ENCODE data around the gene SHROOM3.

SHROOM3 gene

DNA sequence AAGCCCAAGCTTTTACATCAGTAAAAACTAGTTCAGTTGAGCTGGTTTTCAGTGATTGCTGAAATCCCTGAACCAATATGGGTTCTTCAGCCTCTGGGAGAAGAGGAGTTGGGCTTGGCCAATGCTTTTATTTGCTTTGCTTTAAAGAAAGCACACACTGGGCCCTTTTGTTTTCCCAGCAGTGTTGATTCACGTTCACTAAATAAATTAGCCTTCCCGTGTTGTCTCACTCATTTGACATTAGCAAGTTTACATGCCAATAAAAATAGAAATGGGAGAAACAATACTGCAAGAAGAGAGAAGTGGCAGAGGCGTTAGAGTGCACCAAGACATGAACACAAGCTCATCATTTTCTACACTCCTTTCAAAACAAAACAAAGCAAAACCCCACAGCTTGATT, 136.2 kb downstream of the SHROOM3 start:
- DNase-seq, result peak; percentile 34

DNA sequence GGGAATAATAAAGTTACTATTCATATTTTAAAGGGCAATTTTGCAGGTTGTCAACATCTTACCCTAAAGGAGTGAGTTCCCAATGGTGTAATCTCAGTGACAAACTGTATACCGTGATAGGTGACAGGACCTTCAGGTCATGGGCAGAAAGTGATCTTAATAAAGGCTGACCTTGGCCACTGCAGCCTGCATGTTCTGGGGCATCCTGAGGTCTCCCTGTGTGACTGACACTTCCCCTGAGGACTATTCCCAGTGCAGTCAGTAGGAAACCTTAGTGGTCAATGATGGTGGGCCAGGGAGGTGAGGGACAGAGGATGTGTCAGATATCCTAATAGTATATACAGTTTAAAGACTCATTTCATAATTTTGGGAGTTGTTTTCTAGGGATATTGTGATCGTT, 137.2 kb downstream of the SHROOM3 start:
- no peak for DNase-seq

DNA sequence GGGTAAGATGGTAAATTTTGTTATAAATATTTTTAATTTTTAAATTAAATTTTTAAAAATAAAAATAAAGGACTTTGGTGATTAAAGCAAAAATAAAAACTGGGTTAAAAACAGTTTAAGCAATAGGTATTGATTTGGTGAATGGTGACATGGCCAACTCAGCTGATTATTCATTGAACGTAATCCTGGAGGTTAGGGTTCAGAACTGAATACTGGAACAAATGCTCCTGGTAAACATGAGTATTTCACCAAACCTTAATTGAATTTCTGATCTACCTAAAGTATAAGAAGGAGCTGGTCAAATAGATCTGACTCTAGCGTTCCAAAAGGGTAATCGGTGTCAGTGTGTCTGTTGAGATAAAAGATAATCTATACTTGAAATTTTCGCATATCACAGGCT, 141.8 kb downstream of the SHROOM3 start:
- DNase-seq, result no peak

DNA sequence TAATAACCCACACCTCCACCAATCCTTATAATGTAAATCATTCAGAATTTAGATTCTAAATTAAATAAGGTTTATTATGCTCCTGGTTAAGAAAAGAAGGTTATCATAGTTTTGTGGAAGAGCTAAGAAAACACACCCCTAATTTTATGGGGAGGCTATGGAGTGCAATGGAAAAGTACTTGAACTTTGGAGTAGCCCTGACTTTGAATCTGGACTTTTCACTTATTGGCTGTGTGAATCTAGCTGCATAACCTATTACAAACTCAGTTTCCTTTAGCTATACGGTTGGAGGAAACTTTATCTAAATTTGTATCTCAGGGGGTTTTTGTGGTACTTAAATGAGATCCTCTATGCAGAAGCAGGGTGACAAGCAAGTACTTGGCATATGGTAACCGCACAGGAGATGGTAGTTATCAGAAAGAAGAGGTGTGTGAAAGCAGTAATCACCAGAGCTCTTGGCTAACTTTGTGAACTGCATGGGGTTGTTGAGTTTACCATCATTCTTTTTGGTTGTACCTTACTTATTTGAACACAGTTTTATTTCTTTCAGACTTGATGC, 143.1 kb downstream of the SHROOM3 start:
- DNase-seq, result no peak

DNA sequence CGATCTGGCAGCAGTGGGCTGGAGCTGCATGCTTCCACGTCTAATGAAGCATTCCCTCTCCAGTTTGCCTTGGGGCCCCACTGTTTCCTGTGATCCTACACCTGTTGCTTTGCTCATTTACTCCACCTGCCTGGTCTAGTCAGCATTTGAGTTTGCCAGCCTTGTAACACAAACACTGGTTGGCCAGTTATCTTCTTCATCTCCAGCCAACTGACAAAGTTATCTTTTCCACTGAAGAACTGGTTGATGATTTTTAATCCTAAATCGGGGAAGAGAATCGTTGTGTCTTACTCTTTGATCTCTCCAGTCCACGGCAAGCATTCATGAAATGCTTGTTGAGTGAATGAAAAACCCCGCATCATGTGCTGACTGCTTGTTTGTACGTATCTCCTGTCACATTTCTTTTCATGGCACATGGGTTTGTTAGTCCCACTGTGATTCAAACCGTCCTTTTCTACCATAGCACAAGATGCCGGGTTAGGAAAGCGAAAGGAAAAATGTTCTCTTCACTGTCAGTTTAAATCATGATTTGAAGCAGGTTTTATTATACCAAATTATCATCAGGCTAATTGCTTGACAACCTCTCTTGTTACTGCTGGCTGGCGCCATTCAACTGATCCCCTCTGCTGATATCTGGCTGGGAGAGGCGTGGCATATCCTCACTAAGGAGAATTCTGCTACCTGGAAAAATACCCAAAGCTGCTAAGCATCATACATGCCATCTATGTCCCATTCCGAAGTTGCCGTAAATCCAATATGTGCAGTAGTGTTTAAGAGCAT, 144.8 kb downstream of the SHROOM3 start:
- DNase-seq, result peak; percentile 79

DNA sequence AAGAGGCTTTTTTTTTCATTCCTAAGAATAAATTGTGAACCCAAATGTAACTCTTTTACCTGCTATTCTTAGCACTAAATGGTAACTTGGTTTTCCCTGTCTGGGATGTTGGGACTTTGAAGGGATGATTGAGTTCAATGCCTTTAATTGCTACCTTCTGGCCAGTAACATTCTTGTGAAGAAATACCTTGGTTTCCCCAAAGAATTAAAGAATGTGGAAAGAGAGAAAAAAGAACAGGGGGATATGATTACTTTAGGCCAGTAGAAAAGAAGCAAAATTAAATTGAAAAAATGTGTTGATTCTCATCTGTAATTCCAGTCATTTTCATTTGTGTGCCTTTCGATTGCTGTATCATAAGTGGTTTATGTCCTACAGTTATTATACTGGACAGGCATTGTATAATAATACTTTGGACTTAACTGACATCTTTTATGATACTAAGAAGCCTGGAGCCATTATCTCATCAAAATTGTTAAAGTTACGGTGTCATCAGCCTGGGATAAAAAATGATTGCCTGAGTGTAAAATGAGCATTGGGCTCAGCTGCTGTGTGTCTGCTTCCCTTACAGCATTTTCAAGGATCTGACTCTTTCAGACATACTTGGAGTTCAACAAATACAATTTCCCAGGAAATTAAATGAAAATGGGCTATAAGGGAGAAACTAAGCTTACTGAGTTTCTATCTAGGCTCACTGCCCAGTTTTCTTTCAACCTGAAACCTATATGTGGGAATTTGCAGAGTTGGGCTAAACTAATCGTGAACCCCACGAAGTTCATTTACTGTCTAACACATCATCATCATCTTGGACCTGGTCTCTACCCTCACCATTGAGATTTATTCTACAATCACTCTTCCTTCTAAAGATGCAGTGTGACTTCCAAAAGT, 146.3 kb downstream of the SHROOM3 start:
- DNase-seq, result no peak

DNA sequence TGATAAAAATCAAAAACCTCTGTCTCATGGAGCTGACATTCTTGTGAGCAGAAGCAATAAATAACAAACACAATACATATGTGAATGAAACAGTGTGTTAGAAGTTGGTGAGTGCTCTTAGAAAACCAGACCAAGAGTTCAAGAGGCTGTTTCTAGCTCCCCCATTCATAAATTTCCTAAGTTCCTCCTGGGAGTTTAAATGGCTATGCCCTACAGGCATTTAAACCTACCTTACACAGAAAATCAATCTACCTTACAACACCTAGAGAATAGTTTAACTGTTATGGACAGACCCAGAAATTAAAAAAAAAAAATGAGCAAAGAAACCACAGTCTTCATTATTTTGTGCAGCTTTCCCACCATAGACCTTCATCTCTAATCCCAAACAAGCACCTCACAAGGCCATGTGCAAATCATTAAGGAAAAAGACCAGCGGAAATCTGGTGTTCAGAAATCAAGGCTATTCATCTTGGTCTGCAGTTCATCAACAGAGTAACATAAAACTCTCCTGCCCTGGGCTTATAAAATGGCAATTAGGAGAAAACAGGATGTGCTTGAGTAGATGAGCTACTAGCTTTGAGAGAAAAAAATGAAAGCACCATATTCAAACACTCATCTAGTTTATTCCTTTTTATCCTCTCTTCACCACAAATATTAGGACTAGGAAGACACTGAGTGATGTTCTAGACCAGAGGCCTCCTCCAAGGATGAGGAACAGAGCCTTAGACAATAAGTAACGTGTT, 147.2 kb downstream of the SHROOM3 start:
- DNase-seq, result no peak

DNA sequence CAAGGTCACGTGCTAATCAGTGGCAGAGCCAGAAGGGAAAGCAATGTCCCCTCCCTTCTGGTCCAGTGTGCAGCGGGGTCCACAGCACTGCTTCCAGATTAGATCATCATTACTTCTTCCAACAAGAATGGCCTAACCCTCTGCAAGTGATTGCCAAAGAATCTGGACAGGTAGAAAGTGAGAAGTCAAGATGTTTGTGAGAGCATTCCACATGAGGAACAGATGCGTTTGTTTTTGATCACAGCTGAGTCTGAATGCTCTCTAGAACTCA, 147.7 kb downstream of the SHROOM3 start:
- DNase-seq, result no peak

DNA sequence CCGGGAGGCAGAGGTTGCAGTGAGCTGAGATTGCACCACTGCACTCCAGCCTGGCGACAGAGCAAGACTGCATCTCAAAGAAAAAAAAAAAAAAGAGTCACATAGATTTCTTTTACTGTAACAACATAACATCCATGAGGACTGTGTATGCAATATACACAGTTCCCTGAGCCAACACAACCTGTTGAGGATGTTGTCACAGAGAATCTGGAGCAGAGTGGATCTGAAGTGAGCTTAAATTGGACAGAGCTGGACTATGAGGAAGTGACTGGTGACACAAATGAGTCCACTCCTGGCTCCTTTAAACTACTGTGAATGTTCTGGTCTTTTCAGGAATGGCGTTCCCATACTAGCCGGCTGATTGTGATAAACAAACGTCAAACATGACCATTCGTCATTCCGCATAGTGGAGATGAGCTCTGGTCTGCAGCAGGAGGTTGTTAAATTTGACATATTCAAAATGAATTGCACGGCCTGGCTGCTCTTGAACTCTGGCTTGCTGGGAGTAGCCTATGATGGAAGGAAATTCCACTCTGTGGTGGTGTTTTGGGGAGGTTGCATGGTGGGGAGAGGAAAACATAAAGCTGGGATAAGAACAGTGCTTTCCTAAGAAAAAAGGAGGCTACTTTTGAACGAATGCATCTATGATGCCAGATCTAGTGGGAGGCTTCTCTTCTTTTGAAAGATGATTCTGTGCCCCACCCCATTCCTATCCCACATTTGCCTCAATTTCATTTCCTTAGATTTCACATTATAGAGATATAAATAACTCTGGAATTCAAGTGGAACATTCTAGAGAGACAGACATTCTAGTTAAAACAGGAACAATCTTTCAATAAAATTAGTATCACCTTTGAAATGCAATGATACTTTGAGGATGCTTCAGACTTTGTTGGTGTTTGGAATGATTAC, 149.5 kb downstream of the SHROOM3 start:
- no peak for DNase-seq

DNA sequence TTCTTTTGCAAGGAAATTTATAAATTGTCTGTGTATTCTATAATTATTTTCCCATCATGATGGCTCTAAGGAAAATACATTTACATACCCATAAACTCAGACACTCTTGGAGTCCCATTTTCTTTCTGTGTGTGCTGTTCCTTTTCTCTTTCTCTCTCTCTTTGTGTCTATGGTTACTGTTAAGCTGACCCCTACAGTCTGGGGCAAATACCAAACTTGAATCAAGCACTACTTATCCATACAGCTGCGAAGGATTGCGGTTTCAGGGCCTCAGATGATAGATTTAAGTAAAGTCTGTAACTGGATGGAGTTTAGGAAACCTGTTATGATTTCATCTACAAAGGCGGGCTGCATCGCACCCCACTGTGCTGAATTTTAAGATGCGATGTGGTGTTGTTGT, 150.2 kb downstream of the SHROOM3 start:
- no peak for DNase-seq

DNA sequence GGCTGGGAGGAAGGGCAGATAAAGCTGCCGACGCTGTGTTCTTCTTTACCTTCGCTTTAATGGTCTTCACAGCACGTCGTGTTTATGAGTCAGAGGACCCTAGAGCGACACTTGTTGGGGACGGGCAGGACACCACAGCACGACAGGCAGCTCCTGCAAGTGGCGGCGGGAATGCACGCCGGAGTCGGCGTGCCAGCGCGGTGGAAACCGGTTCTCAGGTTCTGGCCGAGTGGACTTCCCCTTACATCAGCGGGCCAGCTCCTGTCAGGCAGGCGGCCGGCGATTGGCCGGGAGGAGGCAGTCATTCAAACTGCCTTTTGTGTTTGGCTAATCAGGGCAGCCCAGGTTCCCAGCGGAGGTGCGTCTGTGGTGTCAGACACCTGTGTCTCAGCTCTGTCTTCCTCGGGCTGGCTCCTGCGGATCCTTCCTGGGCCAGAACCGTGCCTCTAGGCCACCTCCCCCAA, 150.9 kb downstream of the SHROOM3 start:
- DNase-seq, result peak; percentile 97

DNA sequence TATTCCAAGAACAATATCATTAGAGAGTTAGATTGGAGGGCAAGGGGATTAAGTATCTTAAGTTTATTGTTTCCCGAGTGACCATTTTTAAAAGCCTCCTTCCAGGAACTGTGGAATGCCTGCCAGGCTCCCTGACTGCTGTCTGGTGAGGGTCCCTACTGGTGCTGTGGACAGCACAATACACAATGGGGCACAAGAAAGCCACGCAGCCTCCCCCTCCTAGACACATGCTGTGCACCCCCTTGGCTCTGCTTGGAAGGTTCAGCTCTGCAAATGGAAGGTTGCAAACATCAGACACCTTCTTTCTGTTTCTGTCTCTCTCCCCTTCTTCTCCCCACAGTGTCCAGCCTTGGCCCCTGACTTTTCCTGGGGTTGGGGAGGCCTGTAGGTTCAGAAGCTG, 153.2 kb downstream of the SHROOM3 start:
- no peak for DNase-seq

DNA sequence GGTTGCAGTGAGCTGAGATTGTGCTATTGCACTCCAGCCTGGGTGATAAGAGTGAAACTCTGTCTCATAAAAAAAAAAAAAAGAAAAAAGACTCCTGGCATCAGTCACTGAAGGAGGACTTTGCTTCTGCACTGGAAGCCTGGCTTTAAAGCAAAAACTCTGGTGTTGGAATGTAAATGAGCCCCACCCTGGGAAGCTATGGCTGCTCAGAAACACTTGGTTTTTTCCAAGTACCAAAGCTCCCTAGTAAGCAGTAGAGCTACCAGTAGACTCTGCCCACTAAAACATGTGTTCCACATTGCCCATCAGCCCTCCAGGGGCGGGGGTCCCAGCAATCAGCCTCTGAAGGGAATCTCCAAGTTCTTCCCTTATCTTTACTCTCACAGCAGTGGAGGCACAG, 154.4 kb downstream of the SHROOM3 start:
- no peak for DNase-seq

DNA sequence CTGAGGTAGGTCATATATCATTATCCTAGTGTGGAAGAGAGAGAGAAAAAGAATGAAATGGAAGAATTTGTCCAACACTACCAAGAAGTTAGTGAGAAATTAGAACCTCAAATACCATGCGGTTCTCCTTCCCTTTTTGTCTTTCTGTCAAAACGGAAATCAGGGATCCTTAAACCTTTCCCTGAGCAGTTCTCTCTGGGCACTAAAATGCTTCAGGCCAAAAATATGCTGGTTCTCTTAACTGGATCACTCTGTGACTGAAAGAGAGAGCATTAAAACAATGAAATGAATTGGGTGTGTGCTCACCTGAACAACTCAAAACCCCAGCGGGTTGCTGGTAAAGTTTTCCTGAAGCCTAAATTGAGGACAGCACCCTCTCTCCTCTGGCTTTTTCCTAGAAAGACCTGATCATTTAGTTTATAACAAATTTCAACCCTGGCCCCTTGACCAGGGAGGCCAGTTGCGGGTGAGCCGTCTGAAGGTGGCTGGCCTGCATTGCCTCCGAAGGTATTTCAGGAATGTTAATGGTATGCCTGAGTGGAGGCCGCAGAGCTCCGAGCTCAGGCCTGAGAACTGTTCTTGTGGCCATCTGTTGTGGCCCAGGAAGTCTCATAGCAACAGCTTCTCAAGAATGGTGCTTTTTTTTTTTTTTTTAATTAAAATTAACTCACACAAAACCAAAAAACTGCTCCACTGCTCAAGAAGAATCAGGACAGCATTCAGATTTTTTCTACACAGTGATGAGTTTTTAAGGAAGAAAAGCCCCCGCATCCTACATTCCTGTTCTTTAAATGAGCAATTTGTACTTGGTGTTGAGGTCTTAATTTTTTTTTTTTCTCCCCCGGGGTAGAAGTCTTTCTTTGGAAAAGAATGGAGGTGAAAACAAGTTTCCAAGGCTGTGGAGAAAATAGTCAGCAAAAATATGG, 155.1 kb downstream of the SHROOM3 start:
- no peak for DNase-seq

DNA sequence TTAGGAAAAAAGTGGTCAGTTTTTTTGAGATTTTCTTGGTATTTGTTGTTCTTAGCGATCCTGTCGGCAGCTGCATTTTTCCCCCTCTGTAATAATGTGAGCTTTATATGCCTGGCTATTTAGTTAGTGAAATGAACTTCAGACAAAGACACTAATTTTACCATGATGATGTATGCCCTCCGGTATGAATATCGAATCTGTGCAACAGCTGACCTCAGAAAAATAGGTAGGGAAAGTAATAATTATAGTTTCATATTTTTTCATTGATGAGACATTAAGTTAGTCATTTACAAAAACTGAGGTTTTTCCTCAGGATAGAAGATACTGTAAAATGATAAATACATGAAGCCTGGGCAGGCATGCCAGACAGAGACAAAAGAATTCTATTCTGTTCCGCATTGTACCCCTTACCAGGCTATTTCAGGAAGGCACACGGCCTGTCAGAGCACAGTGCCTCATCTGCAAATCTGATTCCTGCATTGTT, 155.8 kb downstream of the SHROOM3 start:
- no peak for DNase-seq

DNA sequence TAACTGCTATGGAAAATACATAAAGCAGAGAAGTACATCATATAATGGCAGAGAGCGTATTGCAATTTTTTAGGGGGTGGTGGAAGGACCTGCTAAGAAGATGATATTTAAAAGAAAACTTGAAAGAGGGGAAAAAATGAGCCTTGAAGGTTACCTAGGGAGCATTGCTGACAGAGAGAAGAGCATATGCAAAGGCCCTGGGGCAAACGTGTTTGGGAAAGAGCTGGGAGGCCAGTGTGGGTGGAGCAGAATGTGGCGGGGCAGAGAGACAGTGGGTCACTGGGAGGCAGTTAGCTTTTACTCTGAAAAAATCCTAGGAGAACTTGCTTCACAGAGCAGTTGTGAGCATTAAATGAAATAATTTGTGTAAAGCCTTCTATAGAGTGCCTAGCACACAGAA, 157.0 kb downstream of the SHROOM3 start:
- DNase-seq, result no peak

DNA sequence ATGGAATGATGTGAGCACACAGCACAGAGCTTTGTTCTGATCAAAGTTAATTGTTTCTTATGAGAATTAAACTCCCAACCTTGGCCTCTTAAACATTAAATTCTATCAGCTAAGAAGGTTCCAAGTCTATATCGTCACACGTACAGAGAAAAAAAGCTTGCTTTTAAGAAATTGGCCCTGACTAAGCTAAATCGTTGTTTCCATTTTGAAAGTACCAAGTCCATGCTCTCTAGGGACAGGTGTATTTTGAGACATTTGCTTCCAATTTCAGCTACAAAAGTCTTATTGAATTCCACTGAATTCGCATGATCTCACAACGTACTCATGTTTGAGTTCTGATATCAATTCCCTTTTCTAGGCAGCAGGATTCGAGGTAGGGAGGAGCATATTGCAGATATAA, 157.4 kb downstream of the SHROOM3 start:
- no peak for DNase-seq

DNA sequence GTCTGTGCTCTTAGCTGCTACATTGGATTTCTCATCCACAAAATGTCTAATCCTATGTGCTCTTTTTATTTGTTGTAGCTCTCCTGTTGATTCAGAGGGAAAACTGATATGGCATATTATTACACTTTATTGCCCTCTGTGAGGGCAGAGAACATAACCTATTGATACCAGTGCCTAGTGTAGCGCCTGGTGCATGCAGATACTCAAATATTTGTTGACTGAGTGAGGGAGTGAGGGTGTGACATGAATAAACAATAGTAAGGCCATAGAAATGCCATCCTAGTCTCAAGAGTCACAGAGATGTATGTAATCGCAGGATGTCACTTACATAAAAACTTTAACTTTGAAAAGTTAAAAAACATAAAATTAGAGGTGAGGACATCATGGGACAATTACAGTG, 159.1 kb downstream of the SHROOM3 start:
- DNase-seq, result no peak

DNA sequence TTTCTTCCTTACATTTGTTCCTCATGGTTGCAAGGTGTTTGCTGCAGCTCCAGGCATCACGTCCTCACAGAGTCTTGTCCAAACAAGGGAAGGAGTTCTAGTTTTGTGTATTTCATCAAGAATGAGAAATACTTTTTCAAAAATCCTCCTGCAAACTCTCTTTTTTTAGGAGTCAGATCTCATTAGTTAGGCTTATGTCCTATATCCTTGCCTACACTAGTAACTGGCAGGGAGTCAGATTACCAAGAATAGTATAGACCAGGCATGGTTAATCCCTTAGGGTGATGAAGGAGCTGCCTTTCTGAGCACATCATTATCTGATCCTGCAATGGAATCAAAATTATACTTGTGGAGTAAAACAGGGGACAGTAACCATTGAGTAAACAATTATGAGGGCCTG, 160.4 kb downstream of the SHROOM3 start:
- no peak for DNase-seq

DNA sequence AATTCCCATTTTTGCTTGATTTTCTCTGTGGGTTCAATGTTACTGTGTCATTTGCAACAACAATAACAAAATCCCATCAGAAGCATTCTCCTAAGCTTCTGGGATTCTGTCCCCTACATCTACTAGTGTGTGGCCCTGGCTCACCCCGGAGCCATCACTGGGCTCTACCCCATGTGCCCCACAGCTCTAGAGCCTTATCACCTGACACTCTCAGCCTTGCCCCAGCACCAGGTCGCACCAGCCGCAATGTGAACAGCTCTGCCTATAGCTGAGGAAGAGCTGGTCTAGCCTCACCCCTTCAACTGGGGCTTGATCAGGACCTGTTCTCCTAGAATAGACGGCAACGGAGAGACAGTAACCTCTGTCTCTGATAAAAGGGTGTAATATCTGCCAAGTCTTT, 161.7 kb downstream of the SHROOM3 start:
- DNase-seq, result no peak

DNA sequence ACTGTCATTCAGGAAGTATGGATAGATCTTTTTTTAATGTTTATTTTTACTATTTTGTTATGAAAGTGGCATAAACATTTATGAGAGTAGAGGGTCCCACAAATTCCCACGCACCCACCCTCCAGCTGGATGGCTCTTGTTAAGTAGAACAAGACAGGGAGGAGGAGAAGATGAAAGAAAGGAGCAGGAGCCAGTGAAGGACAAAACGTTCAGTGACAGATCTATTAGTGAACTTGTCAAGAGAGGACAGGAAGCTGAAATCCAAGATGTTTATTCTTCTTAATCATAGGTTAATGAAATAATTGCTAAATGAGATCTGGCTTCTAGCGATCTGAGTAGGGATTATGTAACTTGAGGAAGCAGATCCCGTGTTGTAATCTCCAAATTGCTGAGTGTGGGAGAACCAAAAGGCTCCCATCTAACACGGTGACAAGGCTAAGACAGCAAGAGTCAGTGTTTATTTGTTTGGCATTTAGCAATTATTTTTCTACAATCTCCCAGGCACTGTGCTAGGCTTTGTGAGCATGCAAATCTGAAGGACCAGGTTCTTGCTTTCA, 162.5 kb downstream of the SHROOM3 start:
- DNase-seq, result no peak
